B cell (primary cell): ENCODE results near the gene ARPC1A. TPM values are rescaled to one million over a fixed set of nuclear protein-coding genes. Genes with fewer than 3 reads are reported as not detected.
"Not testable (repeated sequence)": the region's sequence is repeated elsewhere in the genome, so short reads cannot be mapped to it uniquely, and the experiment has no call there.

ENCODE experiments used
- ATAC-seq: fragments of 200-7000 bp; cut with Tn5 transposase; one replicate; pipeline ENCODE4 v1.10.0; 2021; ENCODE audit warnings: low read depth, mild to moderate bottlenecking, moderate number of reproducible peaks, moderate library complexity
- CTCF ChIA-PET: fragments of 350-600 bp; sonication (Branson Sonifier 250); formaldehyde crosslinking; loops from one replicate; lab custom pipeline; 2021; ENCODE audit warnings: antibody characterized with exemption, inconsistent platforms; lab: Charles Lee
- POLR2A ChIA-PET: fragments of 350-600 bp; sonication (Branson Sonifier 250); formaldehyde crosslinking; loops from one replicate; lab custom pipeline; 2021; ENCODE audit warnings: antibody characterized with exemption; lab: Charles Lee
- DNase-seq: peaks from one replicate; pipeline ENCODE4 v3.0.0; 2013
- H2AFZ ChIP-seq: 2 replicates; pipeline ENCODE4 v1.6.1; 2012; ENCODE audit warnings: mild to moderate bottlenecking, low read depth, low read length; ENCODE audit not compliant: insufficient read depth, poor library complexity, severe bottlenecking
- H3K27ac ChIP-seq, 2 donors: 1 replicate in 1 of 2; 2 replicates in 1 of 2; pipeline ENCODE4 v1.5.1; 2012 to 2013; ENCODE audit warnings: low read length in 2 of 2, mild to moderate bottlenecking in 2 of 2, moderate library complexity in 1 of 2
- H3K27me3 ChIP-seq, 4 experiments: fragments of 200-600 bp in 1 of 4; sonication (generic) in 1 of 4; replicated peaks in 1 of 4; 1 replicate in 2 of 4; 2 replicates in 2 of 4; pipeline versions ENCODE4 v1.6.1 to v1.7.0; 2013 to 2016; ENCODE audit warnings: low read length in 3 of 4, mild to moderate bottlenecking in 2 of 4, mixed read lengths in 1 of 4, moderate library complexity in 1 of 4; ENCODE audit not compliant: insufficient read depth in 4 of 4, control insufficient read depth in 3 of 4; ENCODE audit errors: control extremely low read depth in 1 of 4
- H3K36me3 ChIP-seq, 2 experiments: replicated peaks in 1 of 2; 1 replicate in 1 of 2; 2 replicates in 1 of 2; pipeline versions ENCODE4 v1.6.1 to v1.7.1; 2013; ENCODE audit warnings: low read length in 1 of 2; ENCODE audit not compliant: insufficient read depth in 2 of 2, control insufficient read depth in 1 of 2; ENCODE audit errors: control extremely low read depth in 1 of 2, extremely low read depth in 1 of 2
- H3K4me1 ChIP-seq, 2 donors: fragments of 200-600 bp in 1 of 2; sonication (generic) in 1 of 2; 1 replicate in 1 of 2; 2 replicates in 1 of 2; pipeline versions ENCODE4 v1.5.1 to v1.6.1; 2013 to 2017; ENCODE audit warnings: low read length in 2 of 2; ENCODE audit not compliant: control insufficient read depth in 2 of 2, insufficient read depth in 2 of 2
- H3K4me2 ChIP-seq: replicated peaks from 2 replicates; pipeline ENCODE3; 2012; ENCODE audit warnings: mild to moderate bottlenecking, low read depth, low read length; ENCODE audit not compliant: poor library complexity, severe bottlenecking
- H3K4me3 ChIP-seq, 5 experiments: fragments of 200-600 bp in 1 of 5; sonication (generic) in 1 of 5; 1 replicate in 3 of 5; 2 replicates in 2 of 5; pipeline versions ENCODE4 v1.5.1 to v1.7.0; 2011 to 2016; ENCODE audit warnings: low read length in 4 of 5, mild to moderate bottlenecking in 4 of 5, low read depth in 2 of 5, control low read depth in 1 of 5, moderate library complexity in 1 of 5; ENCODE audit not compliant: insufficient read depth in 1 of 5; ENCODE audit errors: control extremely low read depth in 1 of 5, extremely low read depth in 1 of 5
- H3K79me2 ChIP-seq: fragments of 200-600 bp; sonication (generic); one replicate; pipeline ENCODE4 v1.6.0; 2016; ENCODE audit warnings: low read length; ENCODE audit not compliant: control insufficient read depth, insufficient read depth
- H3K9ac ChIP-seq: fragments of 200-600 bp; sonication (generic); 2 replicates; pipeline ENCODE4 v1.6.1; 2017; ENCODE audit warnings: mild to moderate bottlenecking, low read length, moderate library complexity
- H3K9me3 ChIP-seq, 3 donors: one replicate each; pipeline versions ENCODE4 v1.6.1 to v1.7.1; 2013; ENCODE audit warnings: low read length in 2 of 3; ENCODE audit not compliant: control insufficient read depth in 2 of 3, insufficient read depth in 1 of 3; ENCODE audit errors: control extremely low read depth in 1 of 3
- H4K20me1 ChIP-seq: 2 replicates; pipeline ENCODE4 v1.6.0; 2012; ENCODE audit warnings: mild to moderate bottlenecking, low read length; ENCODE audit not compliant: insufficient read depth, control insufficient read depth, poor library complexity, severe bottlenecking
- H3K27ac Mint-ChIP-seq: one replicate; pipeline ENCODE4 v1.8.0; 2021; ENCODE audit warnings: mixed read lengths
- H3K27me3 Mint-ChIP-seq: one replicate; pipeline ENCODE4 v1.8.0; 2021; ENCODE audit warnings: mixed read lengths
- H3K4me1 Mint-ChIP-seq: one replicate; pipeline ENCODE4 v1.8.0; 2021; ENCODE audit warnings: mixed read lengths
- H3K4me3 Mint-ChIP-seq: one replicate; pipeline ENCODE4 v1.8.0; 2021; ENCODE audit warnings: mixed read lengths
- H3K9me3 Mint-ChIP-seq: one replicate; pipeline ENCODE4 v1.8.0; 2022; ENCODE audit warnings: mixed read lengths; ENCODE audit not compliant: insufficient read depth
- CTCF ChIP-seq: fragments of 200-600 bp; IDR thresholded peaks from one replicate; pipeline ENCODE4 v1.8.0; 2022; ENCODE audit warnings: antibody characterized with exemption, mild to moderate bottlenecking
- EZH2 ChIP-seq: IDR thresholded peaks from 2 replicates; pipeline ENCODE4 v1.6.1; 2012; ENCODE audit warnings: borderline replicate concordance, low read depth, mild to moderate bottlenecking, moderate library complexity, low read length; ENCODE audit not compliant: insufficient read depth, poor library complexity, severe bottlenecking
- WGBS: methylation state at CpG from one replicate; pipeline ENCODE4 v1.1.5; 2013; ENCODE audit warnings: missing lambda C conversion rate; ENCODE audit not compliant: insufficient coverage; 5-methylcytosine and 5-hydroxymethylcytosine counted together
- intact Hi-C: fragments of 100-400 bp; cut with micrococcal nuclease; formaldehyde crosslinking; loops from one replicate; pipeline ENCODE4 v1.10.0; 2022
- polyA plus RNA-seq: library from polyadenylated mRNA; depleted of rRNA; stranded (reverse); fragments of >200 nt; gene quantifications from 2 replicates; pipeline ENCODE4 v1.2.3, GENCODE V29; 2012
- total RNA-seq, 2 donors: library from RNA; stranded (reverse); fragments of 120-200 nt in 1 of 2; gene quantifications; 1 replicate in 1 of 2; 2 replicates in 1 of 2; pipeline versions ENCODE4 v1.2.3 to v1.2.4, GENCODE V29; 2013 to 2022

ARPC1A gene
- total and polyA plus RNA-seq, 2 donors (not counting 1 experiment from before 2014, with no cell fraction given) = 41.7 to 45.5 TPM

GRCh38 chr7:99357701-99358490, 32.2 kb downstream of the ARPC1A start:
- H3K27ac ChIP-seq = no peak overlapping the region
- TF ChIP-seq EZH2 (no peak), CTCF (no peak)
- no peak overlapping the region for H3K4me3 Mint-ChIP-seq
- H4K20me1 ChIP-seq = no peaks in the 10 kb centered on the region
- DNase-seq = no peak
- WGBS = 98% methylated on average over 16 of the region's 16 CpGs
- H3K9ac ChIP-seq = no peak overlapping the region
- CTCF ChIA-PET = interaction anchor here (1.1 kb wide), 1 partner anchor 58 kb away, joined by 3 read pairs; no protein-coding TSS in a partner anchor
- no peak overlapping the region for H3K27ac Mint-ChIP-seq
- no peaks in the 10 kb centered on the region for H3K9me3 Mint-ChIP-seq
- H3K27me3 Mint-ChIP-seq = no peaks in the 10 kb centered on the region
- H3K4me1 Mint-ChIP-seq = no peaks in the 10 kb centered on the region
- no peaks in the 10 kb centered on the region for H3K27me3 ChIP-seq
- no peak overlapping the region for H3K4me2 ChIP-seq
- H3K4me1 ChIP-seq = no peaks in the 10 kb centered on the region
- POLR2A ChIA-PET = no interaction called here
- peaks cover 0 to 64% of the 10 kb centered on the region in 2 experiments for H3K36me3 ChIP-seq
- intact Hi-C loops = no loop called here
- no peak for ATAC-seq
- H2AFZ ChIP-seq = no peak overlapping the region
- H3K79me2 ChIP-seq = peaks cover 2% of the 10 kb centered on the region
- H3K4me3 ChIP-seq = no peak overlapping the region
- no peaks in the 10 kb centered on the region for H3K9me3 ChIP-seq

- DNase-seq, H3K4me1 Mint-ChIP-seq, H3K4me1 ChIP-seq, H3K27ac Mint-ChIP-seq, intact Hi-C loops, ATAC-seq, H3K9me3 ChIP-seq, H3K4me2 ChIP-seq, H2AFZ ChIP-seq, H4K20me1 ChIP-seq, H3K9ac ChIP-seq, H3K4me3 Mint-ChIP-seq, H3K27ac ChIP-seq, H3K27me3 ChIP-seq, H3K9me3 Mint-ChIP-seq, POLR2A ChIA-PET, H3K4me3 ChIP-seq, H3K79me2 ChIP-seq, H3K27me3 Mint-ChIP-seq: not testable (repeated sequence)
- H3K36me3 ChIP-seq = peaks cover 0 to 67% of the 10 kb centered on the region in 2 experiments
- 98% methylated on average over 13 of the region's 15 CpGs for WGBS
- CTCF ChIA-PET = interaction anchor here (0.7 kb wide), 1 partner anchor 8 kb away, joined by 4 read pairs; no protein-coding TSS in a partner anchor
Measured at GRCh38 chr7:99358521-99358920, 32.8 kb downstream of the ARPC1A start.
